ENCODE measurements around the gene CLMN. TPM values are rescaled to one million over a fixed set of nuclear protein-coding genes. Genes with fewer than 3 reads are reported as not detected.

Gene CLMN
- total and polyA plus RNA-seq, 2 of the 8 experiments (the other 6 are each of a cell fraction or from before 2014, with no cell fraction given), result 1.6 to 8.2 TPM

GRCh38 chr14:95185767-95186392 lies 133.8 kb downstream of the CLMN start:
- WGBS, 2 experiments (ENCODE audit: extremely low coverage in 1 of 2, insufficient coverage in 1 of 2, insufficient read length in 1 of 2, insufficient replicate concordance in 2 of 2, low coverage in 1 of 2, low lambda C conversion rate in 2 of 2, missing lambda C conversion rate in 1 of 2), result 90% methylated on average over 11 of the region's 11 CpGs; no CpG with 5 or more reads in 1 of the 2 experiments
- DNase-seq (ENCODE audit: low read depth in 1 of 2, low spot score in 2 of 2) (no peak), FAIRE-seq (no peak)
- Histone ChIP-seq H3K27me3 (replicated peaks in 1 of 4; ENCODE audit: control insufficient read depth in 3 of 4, extremely low read depth in 1 of 4, insufficient read depth in 3 of 4, low read length in 3 of 4) (no peaks in the 10 kb centered on the region), H2AFZ (ENCODE audit: low read length) (no peak overlapping the region), H3K4ac (replicated peaks; ENCODE audit: insufficient read length, low read depth, low read length) (no peak overlapping the region), H3K36me3 (ENCODE audit: control insufficient read depth in 2 of 4, insufficient read depth in 4 of 4, low read length in 3 of 4) (no peaks in the 10 kb centered on the region), H3K79me1 (ENCODE audit: low read depth, low read length) (no peaks in the 10 kb centered on the region), H2BK15ac (ENCODE audit: low read length) (no peak overlapping the region), H3K4me3 (ENCODE audit: extremely low read depth in 1 of 4, insufficient read depth in 2 of 4, low read depth in 3 of 4, low read length in 4 of 4) (no peak overlapping the region), H2BK12ac (ENCODE audit: low read depth, low read length) (no peak overlapping the region), H3K18ac (ENCODE audit: extremely low read depth, low read length) (no peak overlapping the region), H3K4me2 (ENCODE audit: insufficient read depth in 1 of 2, low read depth in 2 of 2, low read length in 2 of 2) (no peak overlapping the region), H3K14ac (ENCODE audit: insufficient read length) (no peak overlapping the region), H3K56ac (replicated peaks; ENCODE audit: insufficient read length, low read depth, low read length) (no peak overlapping the region), H2BK20ac (ENCODE audit: low read length) (no peak overlapping the region), H2AK5ac (ENCODE audit: low read depth, low read length) (no peak overlapping the region), H3K9ac (replicated peaks in 1 of 4; ENCODE audit: extremely low read depth in 1 of 4, low read depth in 3 of 4, low read length in 3 of 4) (no peak overlapping the region), H2BK120ac (replicated peaks; ENCODE audit: low read depth, low read length) (no peak overlapping the region), H4K8ac (ENCODE audit: extremely low read depth, insufficient read depth, low read length) (no peak overlapping the region), H4K91ac (replicated peaks; ENCODE audit: insufficient read length, low read length) (no peak overlapping the region), H4K5ac (ENCODE audit: insufficient read length, low read depth, low read length) (no peak overlapping the region), H3K4me1 (replicated peaks in 1 of 4; ENCODE audit: control insufficient read depth in 3 of 4, insufficient read depth in 4 of 4, low read length in 3 of 4) (no peaks in the 10 kb centered on the region; a peak in 1 of 7 replicates), H3K79me2 (ENCODE audit: control insufficient read depth in 1 of 2, insufficient read depth in 2 of 2, low read length in 2 of 2) (no peaks in the 10 kb centered on the region), H3K9me3 (ENCODE audit: insufficient read depth in 2 of 2, low read depth in 1 of 2, low read length in 1 of 2) (no peaks in the 10 kb centered on the region), H2BK5ac (ENCODE audit: low read depth, low read length) (no peak overlapping the region), H3K23ac (ENCODE audit: insufficient read length) (no peak overlapping the region), H4K20me1 (replicated peaks in 1 of 2; ENCODE audit: control insufficient read depth in 1 of 2, insufficient read depth in 2 of 2, low read length in 2 of 2) (no peaks in the 10 kb centered on the region), H3K23me2 (ENCODE audit: low read depth, low read length) (peaks cover 3% of the 10 kb centered on the region; the same call in 1 of the 2 replicates), H3K27ac (ENCODE audit: low read depth, low read length) (no peak overlapping the region; the same call in 1 of the 2 replicates)
- ChIA-PET POLR2A (ENCODE audit: partially characterized antibody) (interaction anchor here (1.0 kb wide), 1 partner anchor 28 kb away, joined by 3 read pairs; the partner anchor contains the start of gene DICER1), CTCF (ENCODE audit: partially characterized antibody) (interaction anchor here (1.2 to 3.2 kb wide), 2 partner anchors 107 to 176 kb away, joined by 3 to 10 read pairs; no protein-coding TSS in a partner anchor)
- TF ChIP-seq SUZ12 (IDR thresholded peaks at IDR 0.05; ENCODE audit: low read length) (no peak), TCF12 (IDR thresholded peaks at IDR 0.05; ENCODE audit: low read depth, low read length) (no peak), CBX8 (IDR thresholded peaks at IDR 0.05; ENCODE audit: borderline replicate concordance, low read depth, low read length) (no peak), TEAD4 (IDR thresholded peaks at IDR 0.05; ENCODE audit: low read depth, low read length) (no peak), RXRA (IDR thresholded peaks at IDR 0.05; ENCODE audit: insufficient read depth, low read depth, low read length) (no peak), HDAC6 (IDR thresholded peaks at IDR 0.05; ENCODE audit: low read depth, low read length) (no peak), SP4 (IDR thresholded peaks at IDR 0.05; ENCODE audit: low read length) (no peak), POLR2AphosphoS5 (IDR thresholded peaks at IDR 0.05; ENCODE audit: low read depth, low read length) (no peak), HDAC2 (IDR thresholded peaks at IDR 0.05; ENCODE audit: borderline replicate concordance in 1 of 2, low read depth in 2 of 2, low read length in 2 of 2) (no peak), CEBPB (IDR thresholded peaks at IDR 0.05; ENCODE audit: low read depth, low read length) (no peak), RBBP5 (IDR thresholded peaks at IDR 0.05; ENCODE audit: borderline replicate concordance, low read depth, low read length) (no peak), TAF1 (IDR thresholded peaks at IDR 0.05; ENCODE audit: low read depth, low read length) (no peak), JUND (IDR thresholded peaks at IDR 0.05; ENCODE audit: low read length) (no peak)

Measured in H1 (cell line).